Mesendoderm (in vitro differentiated cells): Measurements from ENCODE around the gene LRRC4C.
"Not testable (repeated sequence)": the region's sequence is repeated elsewhere in the genome, so short reads cannot be mapped to it uniquely, and the experiment has no call there.

ENCODE experiments used
- DNase-seq: peaks from one replicate; pipeline ENCODE4 v3.0.0; 2013
- H2AK5ac ChIP-seq: 2 replicates; pipeline ENCODE4 v1.6.1; 2013; ENCODE audit warnings: low read length, inconsistent platforms
- H2BK120ac ChIP-seq: 2 replicates; pipeline ENCODE4 v1.6.1; 2013; ENCODE audit warnings: low read depth, mild to moderate bottlenecking, low read length, moderate library complexity, mixed read lengths
- H2BK15ac ChIP-seq: replicated peaks from 2 replicates; pipeline ENCODE4 v1.6.1; 2013; ENCODE audit warnings: low read depth, mild to moderate bottlenecking, moderate library complexity
- H2BK5ac ChIP-seq: 2 replicates; pipeline ENCODE4 v1.6.1; 2013; ENCODE audit warnings: low read length, inconsistent platforms
- H3K18ac ChIP-seq: 2 replicates; pipeline ENCODE4 v1.6.1; 2013; ENCODE audit warnings: mild to moderate bottlenecking, low read length, mixed read lengths
- H3K23ac ChIP-seq: one replicate; pipeline ENCODE4 v1.6.1; 2013; ENCODE audit warnings: low read length
- H3K27ac ChIP-seq: 2 replicates; pipeline ENCODE4 v1.5.1; 2013; ENCODE audit warnings: low read depth, mild to moderate bottlenecking, inconsistent platforms, low read length, moderate library complexity
- H3K27me3 ChIP-seq: 2 replicates; pipeline ENCODE4 v1.6.1; 2013; ENCODE audit warnings: low read length, control low read depth, mild to moderate bottlenecking, inconsistent platforms; ENCODE audit not compliant: insufficient read depth, poor library complexity
- H3K36me3 ChIP-seq: 2 replicates; pipeline ENCODE4 v1.6.1; 2013; ENCODE audit warnings: low read length, inconsistent platforms; ENCODE audit not compliant: control insufficient read depth, insufficient read depth
- H3K4ac ChIP-seq: one replicate; pipeline ENCODE4 v1.6.1; 2013; ENCODE audit warnings: low read depth, mild to moderate bottlenecking, low read length, moderate library complexity
- H3K4me1 ChIP-seq: 2 replicates; pipeline ENCODE4 v1.6.1; 2013; ENCODE audit warnings: low read depth, low read length, inconsistent platforms; ENCODE audit not compliant: control insufficient read depth
- H3K4me2 ChIP-seq: 2 replicates; pipeline ENCODE4 v1.6.1; 2013; ENCODE audit warnings: low read length
- H3K4me3 ChIP-seq: 2 replicates; pipeline ENCODE4 v1.5.1; 2013; ENCODE audit warnings: mild to moderate bottlenecking, low read length
- H3K56ac ChIP-seq: one replicate; pipeline ENCODE4 v1.6.1; 2013; ENCODE audit warnings: low read length
- H3K79me1 ChIP-seq: 2 replicates; pipeline ENCODE4 v1.6.1; 2013; ENCODE audit warnings: low read length, inconsistent platforms
- H3K79me2 ChIP-seq: 2 replicates; pipeline ENCODE4 v1.6.1; 2013; ENCODE audit warnings: mild to moderate bottlenecking, low read length; ENCODE audit not compliant: control insufficient read depth, insufficient read depth
- H3K9ac ChIP-seq: 2 replicates; pipeline ENCODE4 v1.6.1; 2013; ENCODE audit warnings: low read length, inconsistent platforms
- H4K5ac ChIP-seq: one replicate; pipeline ENCODE4 v1.6.1; 2013; ENCODE audit warnings: low read length
- H4K8ac ChIP-seq: one replicate; pipeline ENCODE4 v1.6.1; 2013; ENCODE audit warnings: low read depth, mild to moderate bottlenecking, control low read depth, low read length, moderate library complexity
- WGBS: extraction: QIAGEN DNeasy Blood & Tissue Kit; methylation state at CpG from one replicate; pipeline ENCODE4 v1.1.7; 2013; ENCODE audit warnings: low lambda C conversion rate, missing lambda C conversion rate; ENCODE audit not compliant: insufficient coverage; ENCODE audit errors: extremely low coverage; 5-methylcytosine and 5-hydroxymethylcytosine counted together

Gene LRRC4C

GRCh38 chr11:40207416-40207815 is 1252.0 kb downstream of the LRRC4C start:
- H3K9ac ChIP-seq = no peak overlapping the region
- no peaks in the 10 kb centered on the region for H3K27me3 ChIP-seq
- no peak overlapping the region for H3K23ac ChIP-seq
- no peak for DNase-seq
- no peak overlapping the region for H4K8ac ChIP-seq
- no peak overlapping the region for H3K4me2 ChIP-seq
- no peak overlapping the region for H3K4ac ChIP-seq
- no peak overlapping the region for H2BK120ac ChIP-seq
- no peaks in the 10 kb centered on the region for H3K36me3 ChIP-seq
- H2BK15ac ChIP-seq = no peak overlapping the region
- H3K18ac ChIP-seq = no peak overlapping the region
- H3K4me3 ChIP-seq = no peak overlapping the region
- no peaks in the 10 kb centered on the region for H3K79me1 ChIP-seq
- H3K56ac ChIP-seq = no peak overlapping the region
- H3K27ac ChIP-seq = no peak overlapping the region
- H3K79me2 ChIP-seq = no peaks in the 10 kb centered on the region
- peaks cover 3% of the 10 kb centered on the region for H3K4me1 ChIP-seq
- H4K5ac ChIP-seq = no peak overlapping the region
- H2AK5ac ChIP-seq = no peak overlapping the region
- no peak overlapping the region for H2BK5ac ChIP-seq

GRCh38 chr11:40204228-40204627 is 1255.2 kb downstream of the LRRC4C start:
- no peak overlapping the region for H2BK15ac ChIP-seq
- H3K27me3 ChIP-seq = no peaks in the 10 kb centered on the region
- no peak overlapping the region for H4K8ac ChIP-seq
- no peak overlapping the region for H2AK5ac ChIP-seq
- H4K5ac ChIP-seq = no peak overlapping the region
- no peak overlapping the region for H3K4me3 ChIP-seq
- no peak overlapping the region for H3K18ac ChIP-seq
- H3K23ac ChIP-seq = no peak overlapping the region
- no peak overlapping the region for H3K4me2 ChIP-seq
- no CpG with 5 or more reads among the region's 2 CpGs for WGBS
- H3K4me1 ChIP-seq = peaks cover 3% of the 10 kb centered on the region
- H2BK5ac ChIP-seq = no peak overlapping the region
- no peaks in the 10 kb centered on the region for H3K36me3 ChIP-seq
- no peak overlapping the region for H2BK120ac ChIP-seq
- H3K79me1 ChIP-seq = no peaks in the 10 kb centered on the region
- H3K27ac ChIP-seq = no peak overlapping the region
- no peaks in the 10 kb centered on the region for H3K79me2 ChIP-seq
- H3K56ac ChIP-seq = no peak overlapping the region
- H3K9ac ChIP-seq = no peak overlapping the region
- DNase-seq = no peak
- H3K4ac ChIP-seq = no peak overlapping the region

- no peak overlapping the region for H3K27ac ChIP-seq
- DNase-seq = peak; percentile 27
- no peak overlapping the region for H3K56ac ChIP-seq
- H3K4ac ChIP-seq = no peak overlapping the region
- H2AK5ac ChIP-seq = no peak overlapping the region
- no peaks in the 10 kb centered on the region for H3K79me2 ChIP-seq
- H2BK5ac ChIP-seq = no peak overlapping the region
- H3K27me3 ChIP-seq = no peaks in the 10 kb centered on the region
- H3K79me1 ChIP-seq = no peaks in the 10 kb centered on the region
- H3K4me3 ChIP-seq = no peak overlapping the region
- no CpG with 5 or more reads among the region's 1 CpG for WGBS
- no peak overlapping the region for H3K4me2 ChIP-seq
- H3K36me3 ChIP-seq = no peaks in the 10 kb centered on the region
- H3K18ac ChIP-seq = no peak overlapping the region
- H3K23ac ChIP-seq = no peak overlapping the region
- no peak overlapping the region for H4K8ac ChIP-seq
- H2BK15ac ChIP-seq = no peak overlapping the region
- no peak overlapping the region for H4K5ac ChIP-seq
- no peak overlapping the region for H3K9ac ChIP-seq
- H2BK120ac ChIP-seq = no peak overlapping the region
- peaks cover 3% of the 10 kb centered on the region for H3K4me1 ChIP-seq
Measured at GRCh38 chr11:40203606-40204005, 1255.8 kb downstream of the LRRC4C start.

GRCh38 chr11:40202589-40203270 is 1256.7 kb downstream of the LRRC4C start:
- no peak overlapping the region for H2AK5ac ChIP-seq
- H3K18ac ChIP-seq = no peak overlapping the region
- DNase-seq = no peak
- H4K8ac ChIP-seq = no peak overlapping the region
- H4K5ac ChIP-seq = no peak overlapping the region
- H2BK5ac ChIP-seq = no peak overlapping the region
- WGBS = no CpG with 5 or more reads among the region's 3 CpGs
- H3K4me2 ChIP-seq = no peak overlapping the region
- H3K4ac ChIP-seq = no peak overlapping the region
- no peak overlapping the region for H3K56ac ChIP-seq
- H3K9ac ChIP-seq = no peak overlapping the region
- no peak overlapping the region for H2BK120ac ChIP-seq
- no peak overlapping the region for H3K23ac ChIP-seq
- no peaks in the 10 kb centered on the region for H3K36me3 ChIP-seq
- no peaks in the 10 kb centered on the region for H3K79me1 ChIP-seq
- H3K27ac ChIP-seq = no peak overlapping the region
- peaks cover 3% of the 10 kb centered on the region for H3K4me1 ChIP-seq
- H3K79me2 ChIP-seq = no peaks in the 10 kb centered on the region
- no peak overlapping the region for H2BK15ac ChIP-seq
- no peaks in the 10 kb centered on the region for H3K27me3 ChIP-seq
- no peak overlapping the region for H3K4me3 ChIP-seq

- H3K27ac ChIP-seq, H3K4me3 ChIP-seq, H4K5ac ChIP-seq, H3K9ac ChIP-seq, H3K27me3 ChIP-seq, H3K79me2 ChIP-seq, H2BK120ac ChIP-seq, H4K8ac ChIP-seq, H2AK5ac ChIP-seq, DNase-seq, H2BK5ac ChIP-seq, H3K36me3 ChIP-seq, H3K23ac ChIP-seq, H3K79me1 ChIP-seq, H3K4me2 ChIP-seq, H3K56ac ChIP-seq, H3K4me1 ChIP-seq, H3K4ac ChIP-seq, H3K18ac ChIP-seq, H2BK15ac ChIP-seq: not testable (repeated sequence)
- no CpG with 5 or more reads among the region's 5 CpGs for WGBS
Measured at GRCh38 chr11:40192590-40192989, 1266.9 kb downstream of the LRRC4C start.

GRCh38 chr11:40190294-40190693 is 1269.2 kb downstream of the LRRC4C start:
- no peak overlapping the region for H3K9ac ChIP-seq

More at GRCh38 chr11:40190294-40190693, 1269.2 kb downstream of the LRRC4C start:
- H2AK5ac ChIP-seq = no peak overlapping the region
- no peak overlapping the region for H4K8ac ChIP-seq
- H3K4ac ChIP-seq = no peak overlapping the region
- no peak for DNase-seq
- WGBS = no CpG with 5 or more reads among the region's 5 CpGs
- no peak overlapping the region for H3K4me2 ChIP-seq
- no peaks in the 10 kb centered on the region for H3K36me3 ChIP-seq
- H3K79me1 ChIP-seq = no peaks in the 10 kb centered on the region
- peaks cover 5% of the 10 kb centered on the region for H3K4me1 ChIP-seq
- H4K5ac ChIP-seq = no peak overlapping the region
- no peaks in the 10 kb centered on the region for H3K27me3 ChIP-seq
- H3K4me3 ChIP-seq = no peak overlapping the region
- H2BK120ac ChIP-seq = no peak overlapping the region
- no peak overlapping the region for H3K27ac ChIP-seq
- no peak overlapping the region for H2BK15ac ChIP-seq
- H3K18ac ChIP-seq = no peak overlapping the region
- H3K23ac ChIP-seq = no peak overlapping the region
- H3K79me2 ChIP-seq = no peaks in the 10 kb centered on the region
- H3K56ac ChIP-seq = no peak overlapping the region
- no peak overlapping the region for H2BK5ac ChIP-seq
